Inflammatory macrophage treated with lipopolysaccharide for 1 hour (primary cell): ENCODE measurements around the gene TBC1D16.

Source experiments
- DNase-seq, 2 donors: peaks; one replicate each; pipeline ENCODE4 v3.0.0-alpha.2; 2020 to 2022

Gene TBC1D16

GRCh38 chr17:79937391-79938335 lies 98.0 kb downstream of the TBC1D16 start:
- no peak for DNase-seq

- DNase-seq = no peak
Measured at GRCh38 chr17:79936641-79937381, 98.9 kb downstream of the TBC1D16 start.

GRCh38 chr17:79936050-79936449 lies 99.6 kb downstream of the TBC1D16 start:
- DNase-seq = no peak

- no peak for DNase-seq
Measured at GRCh38 chr17:79935197-79935885, 100.3 kb downstream of the TBC1D16 start.

GRCh38 chr17:79934653-79934970 lies 101.1 kb downstream of the TBC1D16 start:
- no peak for DNase-seq

- peak; percentile 55 to 60 for DNase-seq
Measured at GRCh38 chr17:79933863-79934652, 101.6 kb downstream of the TBC1D16 start.

GRCh38 chr17:79932451-79933306 lies 103.0 kb downstream of the TBC1D16 start:
- DNase-seq = peak in 1 of 2 donors; percentile 26

GRCh38 chr17:79931817-79932309 lies 103.8 kb downstream of the TBC1D16 start:
- no peak for DNase-seq

GRCh38 chr17:79930877-79931816 lies 104.5 kb downstream of the TBC1D16 start:
- peak in 1 of 2 donors; percentile 41 for DNase-seq

- no peak for DNase-seq
Measured at GRCh38 chr17:79930062-79930876, 105.4 kb downstream of the TBC1D16 start.

- no peak for DNase-seq
Measured at GRCh38 chr17:79929257-79930061, 106.2 kb downstream of the TBC1D16 start.

GRCh38 chr17:79928502-79929256 lies 107.0 kb downstream of the TBC1D16 start:
- no peak for DNase-seq

- no peak for DNase-seq
Measured at GRCh38 chr17:79927688-79928501, 107.8 kb downstream of the TBC1D16 start.

- no peak for DNase-seq
Measured at GRCh38 chr17:79927136-79927661, 108.5 kb downstream of the TBC1D16 start.

- no peak for DNase-seq
Measured at GRCh38 chr17:79926605-79927135, 109.0 kb downstream of the TBC1D16 start.

- DNase-seq = no peak
Measured at GRCh38 chr17:79926142-79926604, 109.5 kb downstream of the TBC1D16 start.
